ENCODE results near the gene NUDT3.

Gene NUDT3

DNA sequence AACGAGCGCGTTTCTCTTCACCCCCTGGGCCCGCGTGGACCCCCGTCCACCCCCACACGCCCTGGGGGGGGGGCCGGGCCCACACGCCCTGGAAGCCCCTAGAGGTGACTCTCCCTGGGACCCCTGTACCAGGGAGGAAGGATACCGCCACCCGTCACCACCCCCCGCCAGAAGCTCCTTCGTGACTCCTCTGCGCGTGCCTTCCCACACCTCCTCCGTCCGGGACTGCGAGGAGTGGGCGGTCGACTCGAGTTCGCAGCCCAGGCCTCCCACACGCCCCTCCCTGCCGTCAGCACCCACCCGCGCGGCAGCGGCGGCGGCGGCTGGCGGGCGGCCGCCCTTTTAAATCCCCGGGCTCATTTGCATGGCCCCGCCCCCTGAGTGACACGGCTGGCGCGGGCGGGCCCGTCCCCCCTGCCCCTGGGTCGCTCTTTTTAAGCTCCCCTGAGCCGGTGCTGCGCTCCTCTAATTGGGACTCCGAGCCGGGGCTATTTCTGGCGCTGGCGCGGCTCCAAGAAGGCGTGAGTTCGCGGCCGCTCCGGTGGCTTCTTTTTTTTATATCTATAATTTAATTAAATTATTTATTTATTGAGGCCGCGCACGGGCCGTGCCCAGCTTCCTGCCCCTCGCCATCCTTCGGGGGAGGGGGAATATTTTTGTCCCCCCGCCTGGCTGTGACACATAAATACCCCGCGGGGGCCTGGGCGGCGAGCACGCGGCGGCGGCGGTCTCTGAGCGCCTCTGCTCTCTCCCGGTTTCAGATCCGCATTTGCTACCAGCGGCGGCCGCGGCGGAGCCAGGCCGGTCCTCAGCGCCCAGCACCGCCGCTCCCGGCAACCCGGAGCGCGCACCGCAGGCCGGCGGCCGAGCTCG lies 155.8 kb downstream of the NUDT3 start, which contains the start of gene HMGA1:
Gene HMGA1, plus strand, starts transcription at position 431 of the 873 bp plus-strand sequence. CDS start 3,908 bp downstream, outside the sequence.
- DNase-seq = peak; percentile 87

DNA sequence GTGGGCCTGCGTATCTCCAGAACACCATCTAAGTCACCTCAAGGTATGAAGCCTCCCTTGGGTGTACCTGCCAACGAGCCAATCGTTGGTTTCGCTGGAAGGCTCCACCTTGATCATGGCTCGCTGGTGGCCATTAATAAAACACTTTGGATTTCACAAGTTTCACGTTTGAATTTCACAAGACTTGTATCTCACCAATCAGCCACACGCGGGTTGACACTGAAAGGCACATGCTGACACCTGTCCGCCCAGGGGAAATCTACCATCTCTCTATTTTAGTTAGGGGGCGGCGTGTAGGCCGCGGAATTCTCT lies 156.4 kb downstream of the NUDT3 start:
- DNase-seq = no peak

- no peak for DNase-seq
These were observed 156.9 kb downstream of the NUDT3 start for GRCh38 chr6:34235307-34236130.

DNA sequence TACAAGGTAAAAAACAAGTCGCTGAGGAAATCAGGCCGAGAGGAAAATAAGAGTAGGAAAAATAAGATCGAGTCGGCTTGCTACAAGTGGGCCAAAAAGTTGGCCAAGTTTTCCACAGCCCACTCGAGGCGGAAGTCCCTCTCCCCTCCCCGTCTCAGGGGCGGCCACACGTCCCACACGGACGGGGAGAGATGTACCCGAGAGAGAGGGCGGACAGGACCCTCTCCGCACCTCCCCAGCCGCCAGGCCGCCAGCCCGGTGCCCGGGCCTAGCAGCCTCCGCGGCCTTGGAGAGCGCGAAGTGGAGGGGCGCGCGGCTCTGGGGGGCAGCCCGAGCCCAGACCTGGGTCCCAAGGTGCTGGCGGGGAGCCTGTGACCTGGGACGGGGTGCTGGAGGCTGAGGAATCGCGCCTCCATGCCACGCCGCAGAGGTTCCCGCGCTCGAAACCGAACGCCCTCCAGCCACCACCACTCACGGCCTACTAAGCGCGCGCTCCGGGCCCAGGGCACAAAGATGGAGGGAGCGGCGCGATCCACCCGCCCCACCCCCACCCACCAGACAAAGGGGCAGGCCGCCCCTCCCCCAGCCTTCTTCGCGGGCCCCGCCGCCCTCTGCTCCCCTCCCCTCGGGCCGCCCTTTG lies 157.7 kb downstream of the NUDT3 start:
- DNase-seq = no peak

- no peak for DNase-seq
These were observed 158.6 kb downstream of the NUDT3 start for GRCh38 chr6:34233867-34234266.

- no peak for DNase-seq
These were observed 159.6 kb downstream of the NUDT3 start for GRCh38 chr6:34232901-34233300.

GRCh38 chr6:34231566-34232336 lies 160.7 kb downstream of the NUDT3 start:
- DNase-seq = no peak

DNA sequence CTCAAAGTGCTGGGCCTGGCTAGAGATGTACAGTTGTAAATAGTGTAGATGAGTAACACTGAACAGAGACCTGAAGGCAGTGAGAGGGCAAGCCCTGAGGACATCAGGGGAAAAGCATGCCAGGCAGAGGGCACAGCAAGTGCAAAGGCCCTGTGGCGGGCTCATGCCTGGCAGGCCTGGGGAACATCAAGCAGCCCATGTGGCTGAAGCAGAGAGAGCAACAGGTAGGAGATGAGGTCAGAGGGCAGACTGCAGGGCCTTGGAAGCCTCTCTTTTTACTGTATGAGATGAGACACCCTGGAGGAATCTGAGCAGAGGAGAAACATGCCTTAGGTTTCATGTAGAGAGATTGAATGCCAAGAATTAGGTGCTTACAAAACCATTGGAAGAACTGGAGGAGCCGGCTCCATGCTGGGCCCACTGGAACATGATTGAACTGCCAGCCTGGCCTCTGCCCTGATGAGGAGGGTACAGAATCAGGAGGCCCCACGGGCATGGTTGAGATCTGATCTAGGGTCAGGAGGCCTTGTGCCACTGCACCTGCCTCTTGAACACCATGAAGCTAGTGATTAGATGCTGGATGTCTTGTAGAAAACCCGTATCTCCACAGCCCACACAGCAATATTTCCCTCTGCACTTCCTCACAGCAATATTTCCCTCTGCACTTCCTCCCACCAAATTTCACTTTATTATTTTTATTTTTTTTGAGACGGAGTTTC lies 161.7 kb downstream of the NUDT3 start:
- DNase-seq = no peak

GRCh38 chr6:34229877-34230276 lies 162.6 kb downstream of the NUDT3 start:
- DNase-seq = no peak

All from NCI-H748 treated with DMSO at 0.1 percent for 48 hours (cell line).